Stimulated activated CD8-positive, alpha-beta memory T cell treated with anti-CD3 and anti-CD28 coated beads, Interleukin-4, amount 100 ng/mL, for 4 hours (primary cell): ENCODE measurements around the gene NAV1.

ENCODE experiments used
- DNase-seq, 2 donors: peaks; one replicate each; pipeline ENCODE4 v3.0.0-alpha.2; 2020; ENCODE audit warnings: low read depth in 2 of 2, low spot score in 1 of 2

Gene NAV1

DNA sequence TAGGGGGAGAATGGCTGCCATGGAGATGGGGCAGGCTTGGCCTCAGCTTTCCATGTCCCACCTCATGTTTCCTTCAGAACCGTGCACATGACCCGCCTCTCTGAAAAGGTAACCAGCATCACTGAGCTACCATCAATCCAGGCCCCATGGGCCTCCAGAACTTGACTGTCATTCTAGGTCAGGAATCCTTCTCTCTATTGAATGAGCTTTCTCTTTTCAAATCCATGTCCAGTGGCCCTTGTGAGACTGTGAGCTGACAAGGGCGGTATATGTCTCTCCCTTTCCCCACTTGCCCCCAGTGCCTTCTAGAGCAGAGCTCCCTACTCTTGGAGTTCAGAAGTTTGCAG, 36.4 kb upstream of the NAV1 start:
- no peak for DNase-seq

DNA sequence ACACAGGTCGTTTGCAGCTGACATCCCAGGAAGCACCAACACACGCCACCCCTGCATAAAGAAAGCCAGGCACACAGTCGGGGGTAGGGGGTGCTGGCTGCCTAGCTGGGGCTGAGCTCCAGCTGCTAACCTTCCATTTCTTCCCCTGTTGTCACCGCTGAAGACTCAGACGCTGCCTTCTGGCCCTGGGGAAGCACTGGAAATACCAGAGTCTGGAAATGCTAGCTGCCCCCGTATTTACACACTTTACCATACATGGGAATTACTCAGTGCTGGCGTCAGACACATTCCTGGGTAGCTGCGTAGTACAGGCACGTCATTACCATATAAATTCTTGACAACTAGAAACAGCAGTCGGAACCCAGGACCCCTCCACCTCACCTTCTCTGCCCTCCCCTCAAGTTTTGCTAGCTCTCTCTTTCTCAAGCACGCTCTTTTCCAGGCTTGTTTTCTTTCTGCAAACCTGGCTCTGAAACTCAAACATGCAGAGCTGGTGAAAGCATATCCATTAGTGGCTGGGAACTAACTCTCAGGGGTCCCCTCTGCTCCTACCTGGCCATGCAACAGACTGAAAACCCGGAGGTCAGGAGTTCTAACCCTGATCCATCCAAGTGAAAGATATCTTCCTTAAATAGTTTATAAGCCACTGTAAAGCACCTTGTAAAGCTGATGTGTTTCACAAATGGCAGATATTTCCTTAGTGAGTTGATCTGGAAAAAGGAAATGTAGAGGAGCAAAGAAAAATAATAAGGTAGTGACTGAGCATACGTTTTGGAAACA, 35.3 kb upstream of the NAV1 start:
- no peak for DNase-seq

DNA sequence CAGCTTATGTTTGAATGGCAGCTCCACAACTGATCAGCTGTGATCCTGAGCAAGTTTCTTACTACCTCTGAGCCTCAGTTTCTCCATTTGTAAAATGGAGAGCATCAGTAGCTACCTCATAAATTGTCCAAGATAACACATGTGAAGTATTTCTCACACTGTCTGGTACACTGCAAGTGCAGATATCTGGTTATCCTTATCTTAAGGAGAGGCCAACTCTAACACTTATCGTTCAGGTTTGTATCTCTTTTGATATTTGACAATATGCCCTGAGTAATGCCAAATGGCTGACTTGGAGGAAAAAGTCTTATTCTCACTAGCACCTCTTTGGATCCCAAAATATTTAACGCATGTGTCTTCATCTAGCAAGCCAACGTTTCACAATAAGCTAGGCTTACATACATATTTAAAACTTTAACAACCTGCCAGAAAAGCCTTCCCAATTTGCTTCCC, 34.7 kb upstream of the NAV1 start:
- DNase-seq, result no peak

DNA sequence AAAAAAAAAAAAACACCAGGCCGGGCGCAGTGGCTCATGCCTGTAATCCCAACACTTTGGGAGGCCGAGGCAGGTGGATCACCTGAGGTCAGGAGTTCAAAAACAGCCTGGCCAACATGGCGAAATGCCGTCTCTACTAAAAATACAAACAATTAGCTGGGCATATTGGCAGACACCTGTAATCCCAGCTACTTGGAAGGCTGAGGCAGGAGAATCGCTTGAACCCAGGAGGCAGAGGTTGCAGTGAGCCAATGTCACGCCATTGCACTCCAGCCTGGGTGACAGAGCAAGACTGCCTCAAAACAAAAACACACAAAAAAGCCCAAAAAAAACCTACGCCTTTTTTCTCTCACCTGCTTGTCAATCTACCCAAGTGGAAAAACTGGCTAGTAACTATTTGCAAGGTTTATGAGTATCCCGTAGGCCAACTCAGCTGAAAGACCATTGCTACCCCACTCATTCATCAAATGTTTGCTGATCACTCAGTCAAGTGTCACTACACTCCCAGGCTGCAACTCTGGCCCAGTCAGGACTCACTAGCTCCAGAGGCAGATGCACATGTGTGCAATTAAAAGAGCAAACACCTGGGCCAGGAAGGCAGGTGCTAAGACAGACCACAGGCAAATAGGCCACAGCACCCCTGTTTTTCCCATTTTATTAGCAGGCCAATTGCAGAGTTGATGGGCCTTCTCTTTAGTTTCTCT, 34.0 kb upstream of the NAV1 start:
- no peak for DNase-seq

DNA sequence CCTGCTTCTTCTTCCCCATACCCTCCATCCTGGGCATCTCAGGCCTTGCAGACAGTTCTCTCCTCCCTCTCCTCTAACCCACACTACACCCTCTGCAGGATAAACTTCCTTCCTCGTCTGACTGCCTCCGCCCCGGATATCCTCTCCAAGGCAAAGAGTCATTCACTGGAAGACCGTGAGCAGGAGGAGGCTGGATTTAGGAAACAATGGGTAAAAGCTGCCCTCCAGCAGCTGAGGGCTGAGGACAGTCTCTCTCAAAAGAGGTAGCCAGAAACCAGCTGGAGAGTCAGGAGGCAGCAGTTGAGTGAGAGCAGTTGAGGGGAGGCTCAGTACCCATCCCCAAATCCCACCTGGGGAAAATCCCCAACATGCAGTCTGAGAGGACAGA, 33.4 kb upstream of the NAV1 start:
- no peak for DNase-seq

DNA sequence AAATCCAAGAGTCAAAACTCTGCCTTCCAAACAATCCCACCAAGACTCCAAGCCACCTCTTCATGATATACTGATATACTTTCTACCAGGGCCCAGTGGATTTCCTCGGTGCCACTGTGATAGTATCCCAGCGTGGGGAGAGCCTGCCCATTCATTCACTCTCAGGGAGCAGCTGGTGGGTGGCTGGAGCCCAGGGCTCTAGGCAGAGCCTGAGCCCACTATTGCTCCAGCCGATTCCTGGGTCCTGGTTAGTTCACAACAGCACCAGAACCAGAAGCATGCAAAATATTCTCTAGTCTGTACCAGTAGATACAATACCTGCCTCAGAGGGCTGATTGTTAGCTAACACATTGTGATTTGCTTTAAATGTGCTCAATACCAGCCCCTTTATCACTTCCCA, 32.8 kb upstream of the NAV1 start:
- DNase-seq, result no peak

DNA sequence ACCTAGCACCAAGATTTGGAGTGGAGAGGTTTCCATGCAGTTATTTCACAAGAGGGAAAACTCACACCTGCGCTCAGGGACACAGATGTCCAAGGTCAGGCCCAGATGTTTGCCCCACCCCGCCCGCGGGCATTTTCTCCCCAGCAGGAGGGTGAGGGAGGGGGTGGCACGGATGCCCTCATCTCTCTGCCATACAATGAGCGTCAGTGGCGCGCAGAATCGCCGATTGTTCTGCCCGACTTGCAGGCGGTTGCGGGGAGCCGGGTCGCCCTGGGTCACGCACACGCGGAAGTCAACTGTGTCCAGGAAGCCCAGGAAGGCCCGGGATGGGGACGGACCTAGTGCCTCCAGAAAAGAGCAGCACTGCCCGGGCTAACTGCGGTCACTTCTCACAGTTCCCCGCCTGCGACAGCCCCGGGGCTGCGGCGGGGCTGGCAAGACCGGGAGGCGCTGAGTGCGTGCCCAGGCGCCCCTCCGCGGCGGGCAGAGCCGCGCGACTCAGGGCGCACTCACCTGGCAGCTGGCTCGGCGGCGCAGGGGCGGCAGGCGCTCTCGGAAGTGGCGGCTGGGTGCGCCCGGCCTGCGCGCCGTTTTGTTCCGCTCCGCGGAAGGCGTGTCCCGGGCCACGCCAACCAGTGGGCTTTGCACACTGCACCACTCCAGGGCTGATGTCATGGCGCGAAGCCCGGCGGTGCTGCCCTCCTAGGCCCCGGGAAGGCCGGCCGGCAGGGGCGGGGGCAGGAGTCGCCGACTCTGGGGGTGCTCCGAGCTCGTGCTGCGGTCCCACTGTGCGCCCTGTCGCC, 32.2 kb upstream of the NAV1 start, which contains the start of gene CSRP1:
TSS of gene CSRP1 (minus strand) at position 567 of the 803 bp plus-strand sequence. CDS start 10,820 bp downstream, outside the sequence.
- peak; percentile 41 to 65 for DNase-seq

DNA sequence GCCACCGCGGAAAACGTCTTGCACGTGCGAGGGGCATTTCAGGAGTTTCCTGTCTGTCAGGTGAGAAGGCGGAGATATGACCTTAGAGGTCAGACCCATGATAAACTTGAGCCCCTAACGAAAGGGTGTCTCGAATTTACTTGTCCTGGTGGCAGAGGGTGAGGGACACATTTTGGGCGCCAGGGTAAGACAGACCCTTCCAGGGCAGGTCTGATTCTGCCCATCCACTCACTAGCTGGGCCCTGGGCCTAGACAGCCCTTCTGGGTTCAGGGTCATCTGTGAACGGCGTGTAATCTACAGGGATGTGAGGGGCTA, 31.6 kb upstream of the NAV1 start:
- DNase-seq, result no peak

DNA sequence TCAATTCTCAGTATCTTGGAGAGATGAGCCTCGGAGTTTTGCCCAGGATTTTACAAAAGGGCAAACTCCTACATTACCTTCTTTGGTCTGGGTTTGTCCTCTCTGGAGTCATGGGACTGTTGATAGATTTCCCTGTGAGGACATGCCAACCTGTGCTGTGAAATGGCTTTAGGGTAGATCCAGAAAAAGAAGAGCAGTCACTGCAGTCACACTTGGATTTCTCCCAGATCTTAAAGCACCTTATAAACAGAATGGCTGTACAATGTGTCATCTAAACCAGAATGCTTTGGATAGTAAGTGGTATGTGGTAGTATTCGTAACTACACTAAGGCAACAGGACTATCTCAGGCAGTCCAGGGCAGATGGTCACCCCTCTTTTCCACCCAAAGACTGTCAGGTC, 30.1 kb upstream of the NAV1 start:
- no peak for DNase-seq

DNA sequence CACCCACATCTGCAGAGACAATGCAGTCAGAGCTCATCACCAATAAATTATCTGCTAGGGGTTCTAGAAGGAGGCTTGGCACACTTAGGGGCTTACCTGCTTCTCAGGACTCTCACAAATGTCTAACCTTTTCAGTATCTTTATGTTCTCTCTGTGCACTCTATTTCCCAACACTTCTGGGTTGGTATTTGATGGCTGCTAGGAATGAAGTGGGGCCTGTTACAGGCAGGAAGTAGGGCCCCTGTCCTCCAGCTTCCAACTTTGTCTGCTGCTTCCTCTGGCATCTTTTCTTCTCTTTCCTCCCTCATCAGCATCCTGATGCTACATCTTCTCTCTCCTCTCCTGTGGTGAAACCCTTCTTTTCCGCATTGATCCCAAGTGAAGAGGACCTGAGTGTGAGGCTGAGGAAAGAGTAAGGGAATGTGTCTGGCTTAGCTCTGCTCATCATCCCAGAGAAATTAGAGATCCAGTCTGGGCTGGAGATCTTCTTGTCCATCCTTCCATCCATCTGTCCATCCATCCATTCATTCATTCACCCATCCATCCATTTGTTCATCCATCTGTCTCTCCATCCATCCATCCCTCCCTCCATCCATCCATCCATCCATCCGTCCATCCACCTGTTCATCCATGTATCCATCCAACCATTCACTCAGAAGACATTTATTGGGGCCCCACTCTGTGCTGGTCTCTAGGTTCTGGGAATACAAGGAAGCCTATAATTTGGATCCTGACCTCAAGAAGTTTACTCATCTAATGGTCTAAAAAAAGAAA, 29.1 kb upstream of the NAV1 start:
- DNase-seq, result no peak

DNA sequence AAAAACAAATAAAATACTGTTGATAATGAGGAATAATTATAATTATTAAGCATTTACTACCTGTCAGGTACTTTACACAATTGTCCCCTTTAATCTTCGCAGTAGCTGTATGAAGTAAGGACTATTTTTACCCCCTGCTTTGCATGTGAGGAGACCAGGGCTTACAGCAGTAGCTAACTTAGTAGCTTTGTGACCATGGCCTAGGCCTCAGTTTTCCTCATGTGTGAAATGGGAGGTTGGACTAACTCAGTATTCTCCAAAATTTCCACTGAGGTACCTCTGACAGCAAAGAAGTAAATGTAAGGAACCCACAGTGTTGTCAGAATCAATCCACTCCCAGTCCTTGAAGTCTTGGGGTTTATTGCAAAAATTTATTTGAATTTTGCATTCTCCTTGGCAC, 28.2 kb upstream of the NAV1 start:
- no peak for DNase-seq

DNA sequence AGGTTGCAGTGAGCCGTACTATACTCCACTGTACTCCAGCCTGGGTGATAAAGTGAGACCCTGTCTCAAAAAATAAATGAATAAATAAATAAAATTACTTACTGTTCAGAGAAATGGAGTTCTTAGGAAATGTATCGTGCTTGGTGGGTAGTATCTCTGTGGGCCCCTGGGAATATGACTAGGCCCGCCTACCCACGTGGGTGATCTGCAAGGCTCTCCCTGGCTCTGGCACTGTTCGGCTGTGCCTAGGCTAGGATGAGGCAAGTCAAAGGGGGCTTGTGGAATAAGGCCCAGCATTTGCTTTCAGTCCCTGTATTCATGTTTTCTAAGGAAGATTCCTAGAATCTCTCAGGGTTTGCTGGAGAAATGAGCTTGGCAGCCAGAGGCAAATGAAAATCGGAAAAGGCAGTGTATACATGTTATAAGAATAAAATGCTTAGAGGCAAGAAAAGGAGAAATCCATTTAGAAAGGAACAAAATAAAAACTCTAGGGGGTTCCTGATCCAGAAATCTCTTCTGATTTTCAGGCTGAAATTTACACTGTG, 27.5 kb upstream of the NAV1 start:
- no peak for DNase-seq

DNA sequence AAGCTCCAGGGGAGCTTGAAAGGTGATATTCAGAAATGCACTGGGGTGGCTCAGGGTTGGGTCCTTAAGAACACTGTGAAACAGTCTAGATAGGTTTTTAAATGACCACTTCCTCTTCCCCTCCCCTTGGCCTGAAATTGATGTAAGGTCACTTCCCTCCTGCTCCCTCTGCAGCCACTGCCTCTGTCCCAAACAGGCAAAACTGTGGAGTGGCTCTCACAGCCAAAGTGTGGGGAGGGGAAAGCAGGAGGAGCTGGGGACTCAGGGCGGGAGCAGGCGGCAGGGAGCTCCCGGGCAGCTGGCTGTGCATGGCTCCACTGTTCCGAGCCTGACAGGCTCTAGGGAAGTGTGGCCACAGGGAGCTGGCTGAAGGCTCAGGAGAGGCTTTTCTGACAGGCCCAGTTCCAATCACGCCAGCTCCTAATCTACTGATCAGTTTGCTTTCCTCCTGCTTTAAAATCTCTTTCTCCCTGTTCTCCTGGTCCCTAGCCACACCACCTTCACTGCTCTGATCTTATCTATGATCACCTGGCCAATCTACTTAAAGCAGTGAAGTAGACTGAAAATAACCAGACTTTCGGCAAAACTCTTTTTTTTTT, 26.9 kb upstream of the NAV1 start:
- no peak for DNase-seq

DNA sequence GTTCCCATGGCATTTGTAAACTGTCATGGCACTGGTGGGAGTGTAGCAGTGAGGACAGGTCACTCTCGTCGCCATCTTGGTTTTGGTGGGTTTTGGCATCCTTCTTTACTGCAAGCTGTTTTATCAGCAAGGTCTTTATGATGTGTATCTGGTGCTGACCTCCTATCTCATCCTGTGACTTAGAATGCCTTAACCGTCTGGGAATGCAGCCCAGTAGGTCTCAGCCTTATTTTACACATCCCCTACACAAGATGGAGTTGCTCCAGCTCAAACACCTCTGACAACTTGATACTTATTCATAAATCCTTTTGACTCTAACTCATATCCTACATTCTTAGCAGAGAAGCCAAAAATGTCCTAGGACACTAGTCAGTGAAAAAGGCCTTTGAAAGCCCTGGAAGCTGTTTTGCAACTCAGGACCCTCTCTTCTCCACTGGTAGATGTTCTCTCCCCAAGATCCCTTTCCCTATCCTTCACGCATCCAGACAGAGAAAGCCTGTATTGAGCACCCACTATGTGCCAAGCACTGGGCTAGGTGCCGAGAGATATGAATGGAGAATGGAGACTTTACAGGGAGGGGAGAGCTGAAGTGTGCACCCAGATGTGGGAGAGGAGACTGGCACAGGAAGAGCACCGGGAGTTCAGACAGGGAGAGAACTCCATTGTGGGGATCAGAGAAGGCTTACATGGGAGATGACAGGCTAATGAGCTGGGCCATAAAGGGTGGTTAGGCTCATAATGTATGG, 25.3 kb upstream of the NAV1 start:
- no peak for DNase-seq

DNA sequence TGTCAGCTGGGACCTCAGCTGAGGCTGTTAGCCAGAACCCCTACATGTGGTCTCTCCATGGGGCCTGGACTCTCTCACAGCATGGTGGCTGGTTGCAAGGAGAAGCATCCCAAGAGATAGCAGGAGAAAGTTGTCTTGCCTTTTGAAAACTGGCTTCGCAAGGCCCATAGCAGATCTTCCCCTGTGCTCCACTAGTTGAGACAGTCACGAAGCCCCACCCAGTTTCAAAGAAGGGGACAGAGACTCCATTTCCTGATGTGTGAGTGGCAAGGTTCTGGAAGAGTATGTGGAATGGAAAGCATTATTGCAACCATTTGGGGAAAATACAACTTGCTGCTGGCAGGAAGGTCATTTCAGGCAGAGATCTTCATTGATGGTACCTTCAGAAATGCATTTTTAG, 24.5 kb upstream of the NAV1 start:
- no peak for DNase-seq

DNA sequence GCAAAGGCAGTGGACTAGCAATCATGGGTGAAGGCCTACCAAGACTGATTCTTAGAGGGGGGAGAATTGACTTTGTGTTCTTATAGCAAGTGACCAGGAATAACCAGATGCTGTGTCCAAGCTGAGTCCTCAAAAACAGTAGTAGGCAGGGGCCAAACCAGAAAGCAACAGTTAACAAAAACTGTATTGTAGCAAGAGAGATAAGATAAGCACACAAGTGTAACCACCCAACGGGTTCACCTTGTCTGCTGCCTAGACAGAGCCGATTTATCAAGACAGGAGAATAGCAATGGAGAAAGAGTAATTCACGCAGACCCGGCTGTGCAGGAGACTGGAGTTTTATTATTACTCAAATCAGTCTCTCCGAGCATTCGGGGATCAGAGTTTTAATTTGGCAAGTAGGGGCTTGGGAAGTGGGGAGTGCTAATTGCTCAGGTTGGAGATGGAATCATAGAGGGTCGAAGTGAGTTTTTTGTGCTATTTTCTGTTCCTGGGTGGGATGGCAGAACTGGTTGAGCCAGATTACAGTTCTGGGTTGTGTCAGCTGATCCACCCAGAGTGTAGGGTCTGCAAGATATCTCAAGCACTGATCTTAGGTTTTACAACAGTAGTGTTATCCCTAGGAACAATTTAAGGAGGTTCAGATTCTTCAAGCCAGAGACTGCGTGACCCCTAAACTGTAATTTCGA, 23.7 kb upstream of the NAV1 start:
- no peak for DNase-seq

DNA sequence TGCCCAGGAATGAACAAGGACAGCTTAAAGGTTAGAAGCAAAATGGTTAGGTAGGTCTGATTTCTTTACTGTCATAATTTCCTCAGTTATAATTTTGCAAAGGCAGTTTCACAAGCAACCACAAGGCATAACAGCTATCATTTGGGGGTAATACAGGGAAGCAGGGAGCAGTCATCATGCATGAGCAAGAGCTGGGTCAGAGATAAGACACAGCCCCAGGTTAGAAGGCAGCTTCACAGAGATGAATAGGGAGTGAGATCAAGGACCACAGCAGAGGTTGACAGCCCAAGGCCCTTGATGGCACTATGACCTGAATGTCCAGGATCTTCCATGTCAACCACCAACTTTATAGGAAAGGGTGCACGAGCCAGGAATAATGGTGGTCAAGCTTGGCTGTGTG, 23.0 kb upstream of the NAV1 start:
- DNase-seq, result no peak

DNA sequence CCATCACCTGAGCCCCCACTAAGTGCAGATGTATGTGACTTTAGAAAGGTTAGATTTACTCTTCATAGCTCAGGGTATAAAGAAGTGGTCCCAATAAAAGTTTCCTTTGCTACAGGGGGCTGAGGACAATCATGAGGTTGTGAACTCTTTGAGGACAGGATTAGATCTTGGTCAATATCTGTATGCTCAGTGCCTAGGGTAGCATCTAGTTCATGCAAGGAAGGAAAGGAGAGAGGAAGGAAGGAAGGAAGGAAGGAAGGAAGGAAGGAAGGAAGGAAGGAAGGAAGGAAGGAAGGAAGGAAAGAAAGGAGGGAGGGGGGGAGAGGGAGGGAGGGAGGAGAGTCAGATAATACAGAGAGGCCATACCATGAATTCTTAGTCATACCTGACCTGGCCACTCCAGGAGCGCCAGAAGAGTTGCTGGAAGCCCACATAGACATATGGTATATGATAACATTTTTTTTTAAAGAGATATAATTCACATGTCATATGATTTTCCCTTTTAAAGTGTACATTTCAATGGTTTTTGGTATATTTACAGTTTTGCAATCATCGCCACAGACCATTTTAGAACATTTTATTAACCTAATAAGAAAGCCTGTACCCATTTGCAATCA, 22.3 kb upstream of the NAV1 start:
- no peak for DNase-seq

DNA sequence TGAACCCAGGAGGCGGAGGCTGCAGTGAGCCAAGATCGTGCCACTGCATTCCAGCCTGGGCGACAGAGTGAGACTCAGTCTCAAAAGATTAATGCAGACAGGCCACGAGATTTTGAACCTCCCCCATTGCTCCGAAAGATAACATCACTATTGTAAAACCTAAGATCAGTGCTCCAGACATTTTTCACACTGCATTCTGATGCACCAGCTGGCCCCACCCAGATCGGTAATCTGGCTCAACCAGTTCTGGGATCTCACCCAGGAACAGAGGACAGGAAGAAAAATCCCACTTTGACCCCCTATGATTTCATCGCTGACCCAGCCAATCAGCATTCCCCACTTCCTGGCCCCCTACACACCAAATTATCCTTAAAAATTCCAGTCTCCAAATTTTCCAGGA, 21.3 kb upstream of the NAV1 start:
- DNase-seq, result no peak
